Thyroid gland (tissue), 4 donors: Measurements from ENCODE around the gene SGPL1. TPM values are rescaled to one million over a fixed set of nuclear protein-coding genes. Genes with fewer than 3 reads are reported as not detected.

ENCODE experiments used
- DNase-seq, 2 donors: peaks; one replicate each; pipeline ENCODE4 v3.0.0-alpha.2; 2019
- H3K27ac ChIP-seq, 3 donors: fragments of 200-600 bp; sonication (generic); 1 replicate in 2 of 3; 2 replicates in 1 of 3; pipeline ENCODE4 v1.5.1; 2016 to 2019; ENCODE audit warnings: mild to moderate bottlenecking in 1 of 3, moderate library complexity in 1 of 3
- H3K27me3 ChIP-seq: fragments of 200-600 bp; sonication (generic); one replicate; pipeline ENCODE4 v1.5.1; 2019
- H3K36me3 ChIP-seq, 2 donors: fragments of 200-600 bp; sonication (generic); one replicate each; pipeline ENCODE4 v1.5.1; 2016 to 2019
- H3K4me1 ChIP-seq, 2 donors: fragments of 200-600 bp; sonication (generic); one replicate each; pipeline ENCODE4 v1.5.1; 2017 to 2019
- H3K4me3 ChIP-seq, 3 donors: fragments of 200-600 bp; sonication (generic); replicated peaks in 1 of 3; 1 replicate in 2 of 3; 2 replicates in 1 of 3; pipeline ENCODE4 v1.5.1; 2016; ENCODE audit warnings: mild to moderate bottlenecking in 1 of 3
- H3K9me3 ChIP-seq: fragments of 200-600 bp; sonication (generic); one replicate; pipeline ENCODE4 v1.5.1; 2017
- POLR2A ChIP-seq, 2 donors: fragments of 450-650 bp; IDR thresholded peaks; one replicate each; pipeline ENCODE4 v1.6.1; 2017; ENCODE audit warnings: antibody characterized with exemption in 2 of 2, mild to moderate bottlenecking in 2 of 2, moderate library complexity in 1 of 2
- WGBS, 2 donors: methylation state at CpG; one replicate each; pipeline ENCODE4 v1.1.5; 2017; 5-methylcytosine and 5-hydroxymethylcytosine counted together
- intact Hi-C: fragments of 100-400 bp; cut with DNase I; formaldehyde crosslinking; loops from one replicate; pipeline ENCODE4 v1.15.1; 2023
- total RNA-seq, 4 donors: library from RNA; depleted of rRNA; stranded (reverse); fragments of >200 nt; gene quantifications; one replicate each; pipeline ENCODE4 v1.2.3, GENCODE V29; 2016
- TF ChIP-seq, protein P1 (sequence below), 6 experiments: fragments of 200-600 bp in 3 of 6; fragments of 450-650 bp in 3 of 6; sonication (generic) in 3 of 6; IDR thresholded peaks; one replicate each; pipeline ENCODE4 v1.5.1; 2016 to 2019; ENCODE audit warnings: antibody characterized with exemption in 6 of 6, mild to moderate bottlenecking in 2 of 6, inconsistent platforms in 1 of 6, moderate library complexity in 1 of 6

The SGPL1 gene
- total RNA-seq, 4 donors from 2014 or later = 40.6 to 64.4 (median 46.1) TPM

DNA sequence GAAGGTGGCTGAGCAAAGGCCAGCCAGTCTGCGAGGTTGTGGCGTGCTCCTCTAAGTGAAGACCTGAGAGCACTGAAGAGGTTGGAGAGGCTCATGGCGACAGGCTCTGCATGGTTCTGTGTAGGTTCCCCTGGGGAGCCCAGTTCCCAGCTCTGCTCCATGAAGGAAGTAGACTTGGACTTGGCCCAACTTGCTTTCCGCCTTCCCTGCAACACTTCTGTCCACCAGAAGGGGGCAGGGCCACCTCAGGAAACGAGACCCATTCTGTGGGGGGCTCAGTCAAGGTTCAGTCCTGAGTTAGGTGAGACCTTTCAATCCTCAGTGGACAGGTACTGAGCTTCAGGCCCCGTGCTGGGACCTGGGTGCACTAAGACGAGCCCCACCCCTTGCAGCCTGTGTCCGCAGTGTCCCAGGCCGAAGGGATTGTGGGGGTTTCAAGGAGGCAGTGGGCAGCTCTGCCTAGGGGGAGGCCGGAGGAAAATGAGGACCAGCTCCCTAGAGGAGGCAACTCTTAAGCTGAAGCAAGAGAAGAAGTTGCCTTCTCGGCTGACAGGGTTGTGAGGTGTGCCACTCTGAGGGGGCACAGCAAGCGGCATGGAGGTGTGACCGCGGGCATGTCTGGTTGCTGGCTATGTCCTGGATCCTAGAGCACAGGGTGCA lies 87.6 kb downstream of the SGPL1 start:
- Histone ChIP-seq H3K4me3 (no peak overlapping the region), H3K27me3 (no peaks in the 10 kb centered on the region), H3K36me3 (no peaks in the 10 kb centered on the region), H3K9me3 (no peaks in the 10 kb centered on the region), H3K27ac (no peak overlapping the region), H3K4me1 (peaks cover 0 to 7% of the 10 kb centered on the region in 2 donors)
- peak; percentile 65 to 79 for DNase-seq
- WGBS, 2 donors = 52 to 57% methylated on average over 12 of the region's 14 CpGs
- TF ChIP-seq, protein P1, sequence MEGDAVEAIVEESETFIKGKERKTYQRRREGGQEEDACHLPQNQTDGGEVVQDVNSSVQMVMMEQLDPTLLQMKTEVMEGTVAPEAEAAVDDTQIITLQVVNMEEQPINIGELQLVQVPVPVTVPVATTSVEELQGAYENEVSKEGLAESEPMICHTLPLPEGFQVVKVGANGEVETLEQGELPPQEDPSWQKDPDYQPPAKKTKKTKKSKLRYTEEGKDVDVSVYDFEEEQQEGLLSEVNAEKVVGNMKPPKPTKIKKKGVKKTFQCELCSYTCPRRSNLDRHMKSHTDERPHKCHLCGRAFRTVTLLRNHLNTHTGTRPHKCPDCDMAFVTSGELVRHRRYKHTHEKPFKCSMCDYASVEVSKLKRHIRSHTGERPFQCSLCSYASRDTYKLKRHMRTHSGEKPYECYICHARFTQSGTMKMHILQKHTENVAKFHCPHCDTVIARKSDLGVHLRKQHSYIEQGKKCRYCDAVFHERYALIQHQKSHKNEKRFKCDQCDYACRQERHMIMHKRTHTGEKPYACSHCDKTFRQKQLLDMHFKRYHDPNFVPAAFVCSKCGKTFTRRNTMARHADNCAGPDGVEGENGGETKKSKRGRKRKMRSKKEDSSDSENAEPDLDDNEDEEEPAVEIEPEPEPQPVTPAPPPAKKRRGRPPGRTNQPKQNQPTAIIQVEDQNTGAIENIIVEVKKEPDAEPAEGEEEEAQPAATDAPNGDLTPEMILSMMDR (IDR thresholded peaks at IDR 0.05) = peak; percentile 47 to 91 (median 73)
- TF ChIP-seq POLR2A (IDR thresholded peaks at IDR 0.05) = no peak
- intact Hi-C loops = no loop called here

DNA sequence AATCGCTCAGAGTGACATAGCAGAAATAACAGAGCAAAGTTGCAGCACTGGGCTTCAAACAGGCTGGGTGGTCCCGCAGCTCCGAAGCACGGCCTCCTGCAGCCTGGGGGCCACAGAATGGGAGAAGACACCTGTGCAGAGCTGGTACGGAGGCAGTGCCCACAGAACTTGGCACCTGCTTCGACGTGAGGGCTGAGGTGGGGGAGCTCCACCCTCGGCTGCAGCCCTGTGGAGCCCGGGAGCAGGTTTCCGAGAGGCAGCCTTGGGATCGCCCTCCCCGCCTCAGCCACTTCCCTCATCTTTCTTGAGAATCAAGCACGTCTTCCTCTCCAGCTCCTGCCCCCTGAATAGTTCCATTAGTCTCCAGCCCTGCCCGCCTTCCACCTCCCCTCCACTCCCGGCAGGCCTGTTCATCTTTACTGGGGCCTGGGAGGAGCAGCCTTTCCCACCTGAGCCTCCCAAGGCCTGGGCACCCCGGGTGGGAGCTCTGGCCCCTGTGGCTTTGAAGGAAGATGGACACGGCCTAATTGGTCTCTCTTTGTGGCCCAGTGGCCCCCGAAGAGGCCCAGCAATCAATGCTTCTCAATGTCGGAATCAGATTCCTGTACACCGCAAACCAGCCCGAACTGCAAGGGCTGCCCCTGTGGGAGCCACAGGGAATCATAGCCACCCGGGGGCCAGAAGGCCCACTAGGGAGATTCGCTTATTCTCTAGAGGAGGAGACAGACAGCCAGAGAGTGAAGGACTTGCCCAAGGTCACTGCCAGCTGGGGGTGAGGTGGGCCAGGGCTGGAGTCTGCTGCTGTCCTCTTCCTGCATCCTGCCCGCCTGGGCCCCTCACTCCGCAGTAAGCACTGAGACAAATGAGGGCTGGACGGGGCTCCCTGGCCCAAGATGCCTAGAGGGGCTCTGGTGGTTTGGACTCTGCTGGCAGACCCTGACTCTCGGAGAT lies 89.6 kb downstream of the SGPL1 start:
- no peaks in the 10 kb centered on the region for H3K27me3 ChIP-seq

DNA sequence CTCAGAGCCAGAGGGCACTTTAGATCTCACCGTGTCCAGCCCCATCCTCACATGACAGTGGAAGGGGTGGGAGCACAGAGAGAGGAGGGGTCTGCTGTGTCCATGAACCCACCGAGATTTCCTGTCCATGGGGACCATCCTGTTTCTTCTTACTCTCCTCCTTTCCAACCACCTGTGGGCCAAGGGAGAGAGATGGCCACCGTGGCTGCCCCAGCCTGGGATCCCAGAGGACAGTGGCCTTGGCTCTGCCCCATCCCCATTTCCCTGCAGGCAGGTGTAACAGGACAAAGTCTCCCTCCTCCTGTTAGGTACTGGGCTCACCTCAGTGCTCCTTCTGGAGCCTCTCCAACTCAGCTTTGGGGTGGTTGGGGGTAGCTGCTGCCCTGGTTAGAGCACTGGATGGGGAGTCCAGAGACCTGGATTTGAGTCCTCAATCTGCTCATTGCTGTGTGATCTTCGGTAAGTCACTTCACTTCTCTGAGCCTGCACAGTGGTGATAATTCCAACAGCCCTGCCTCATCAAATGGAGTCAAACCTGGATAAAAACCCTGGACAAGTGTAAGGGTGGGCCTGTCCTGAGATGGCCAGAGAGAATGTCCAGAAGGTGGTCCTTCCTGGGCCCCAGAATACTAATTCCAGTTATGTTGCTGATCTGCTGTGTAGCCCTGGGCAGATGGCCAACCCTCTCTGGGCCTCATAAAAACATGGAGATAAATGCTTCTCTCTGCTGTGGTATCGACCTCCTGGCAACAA lies 90.5 kb downstream of the SGPL1 start:
- DNase-seq = no peak
- Histone ChIP-seq H3K9me3 (no peaks in the 10 kb centered on the region), H3K36me3 (no peaks in the 10 kb centered on the region), H3K4me1 (peaks cover 0 to 7% of the 10 kb centered on the region in 2 donors), H3K27ac (no peak overlapping the region), H3K27me3 (no peaks in the 10 kb centered on the region), H3K4me3 (no peak overlapping the region)
- WGBS, 2 donors = 80 to 91% methylated on average over 5 of the region's 5 CpGs
- intact Hi-C loops = no loop called here
- TF ChIP-seq, protein P1 (IDR thresholded peaks at IDR 0.05) = no peak
- no peak for TF ChIP-seq POLR2A (IDR thresholded peaks at IDR 0.05)

More for the DNA sequence above, 89.6 kb downstream of the SGPL1 start:
- Histone ChIP-seq H3K4me1 (peaks cover 0 to 7% of the 10 kb centered on the region in 2 donors), H3K9me3 (no peaks in the 10 kb centered on the region), H3K27ac (no peak overlapping the region), H3K36me3 (no peaks in the 10 kb centered on the region), H3K4me3 (no peak overlapping the region)
- WGBS, 2 donors = 85 to 93% methylated on average over 21 to 25 of the region's 27 CpGs
- DNase-seq = no peak
- intact Hi-C loops = no loop called here
- TF ChIP-seq, protein P1 (IDR thresholded peaks at IDR 0.05) = no peak
- no peak for TF ChIP-seq POLR2A (IDR thresholded peaks at IDR 0.05)

DNA sequence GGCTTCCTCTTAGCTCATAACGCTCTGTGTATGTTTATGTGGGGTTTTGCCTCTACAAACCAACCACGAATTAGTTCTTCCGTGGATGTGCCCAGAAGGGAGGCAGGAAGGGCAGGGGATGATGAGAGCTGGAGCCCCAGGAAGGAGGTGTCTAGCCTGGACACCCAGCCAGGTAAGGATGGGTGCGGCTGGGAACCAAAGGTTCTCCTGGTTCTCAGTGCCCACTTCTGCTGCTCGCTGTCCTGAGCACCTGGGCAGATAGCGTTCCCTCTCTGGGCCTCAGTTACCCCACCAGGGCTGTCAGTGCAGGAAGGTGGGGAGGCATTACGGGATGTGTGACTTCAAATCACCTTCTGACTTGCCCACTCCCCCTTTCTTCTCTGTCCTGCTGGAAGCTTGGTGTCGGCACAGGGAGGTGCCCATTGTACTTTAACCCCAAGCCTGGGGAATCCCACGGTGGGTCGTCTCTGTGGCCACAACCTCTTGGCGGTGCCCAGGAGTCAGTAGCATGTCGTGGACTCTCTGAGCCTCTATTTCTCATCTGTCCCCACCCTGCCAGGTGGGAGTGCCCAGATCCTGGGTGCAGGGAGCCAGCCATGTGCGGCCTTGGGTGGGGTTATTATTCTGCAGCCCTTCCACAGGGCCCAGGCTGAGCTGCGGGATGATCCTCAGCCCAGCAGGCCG lies 91.3 kb downstream of the SGPL1 start:
- intact Hi-C loops = no loop called here
- Histone ChIP-seq H3K4me3 (no peak overlapping the region), H3K27me3 (no peaks in the 10 kb centered on the region), H3K36me3 (no peaks in the 10 kb centered on the region), H3K27ac (no peak overlapping the region), H3K9me3 (no peaks in the 10 kb centered on the region), H3K4me1 (peaks cover 0 to 7% of the 10 kb centered on the region in 2 donors)
- TF ChIP-seq, protein P1 (IDR thresholded peaks at IDR 0.05) = no peak
- no peak for TF ChIP-seq POLR2A (IDR thresholded peaks at IDR 0.05)
- WGBS, 2 donors = 78 to 84% methylated on average over 15 of the region's 15 CpGs
- DNase-seq = no peak
